ENCODE measurements around the gene DNAJB13. TPM values are rescaled to one million over a fixed set of nuclear protein-coding genes. Genes with fewer than 3 reads are reported as not detected.

DNAJB13 gene
- total RNA-seq, result under 1 TPM in 1 of 3 donors, not detected in 2; 0.45 TPM
- not detected for total RNA-seq (2013)

GRCh38 chr11:73950869-73951710 is at the start of gene DNAJB13:
Gene DNAJB13 (plus strand): TSS chr11:73951026. CDS start chr11:73951070, 44 bp downstream.
- DNase-seq (peak in 1 of 2 donors; percentile 44), ATAC-seq (peak in 2 of 3 donors; percentile 36 to 42)
- no peak within 1 kb of the TSS for H3K27ac ChIP-seq (ENCODE audit: low read length)
- no peaks in the 10 kb centered on the region for H3K9me3 ChIP-seq (ENCODE audit: control insufficient read depth, insufficient read depth, low read length)
- intact Hi-C loops (cut with micrococcal nuclease), result no loop called here
- Mint-ChIP-seq H3K36me3 (no peaks in the 10 kb centered on the region), H3K4me1 (no peaks in the 10 kb centered on the region), H3K27ac (peak within 1 kb of the TSS in 1 of 2 donors; percentile 30), H3K9me3 (no peaks in the 10 kb centered on the region), H3K27me3 (ENCODE audit: low read depth in 2 of 2) (peaks cover 4 to 6% of the 10 kb centered on the region in 2 donors), H3K4me3 (no peak within 1 kb of the TSS)
- no peaks in the 10 kb centered on the region for H3K27me3 ChIP-seq (ENCODE audit: control insufficient read depth, insufficient read depth, low read length)
- no peak for TF ChIP-seq CTCF (IDR thresholded peaks at IDR 0.05)
- H3K36me3 ChIP-seq (ENCODE audit: control insufficient read depth, insufficient read depth, low read length), result no peaks in the 10 kb centered on the region
- no peak within 1 kb of the TSS for H3K4me3 ChIP-seq (ENCODE audit: low read length)
- WGBS (ENCODE audit: insufficient coverage), result 94% methylated on average over 12 of the region's 12 CpGs
- no peaks in the 10 kb centered on the region for H3K4me1 ChIP-seq (ENCODE audit: control insufficient read depth, insufficient read depth, low read length)

- Histone ChIP-seq H3K36me3 (ENCODE audit: control insufficient read depth, insufficient read depth, low read length) (peaks cover 19% of the 10 kb centered on the region), H3K27me3 (ENCODE audit: control insufficient read depth, insufficient read depth, low read length) (no peaks in the 10 kb centered on the region), H3K4me1 (ENCODE audit: control insufficient read depth, insufficient read depth, low read length) (no peaks in the 10 kb centered on the region), H3K4me3 (ENCODE audit: low read length) (no peak overlapping the region), H3K9me3 (ENCODE audit: control insufficient read depth, insufficient read depth, low read length) (no peaks in the 10 kb centered on the region), H3K27ac (ENCODE audit: low read length) (no peak overlapping the region)
- Mint-ChIP-seq H3K9me3 (no peaks in the 10 kb centered on the region), H3K4me3 (no peak overlapping the region), H3K4me1 (no peaks in the 10 kb centered on the region), H3K27me3 (ENCODE audit: low read depth in 2 of 2) (no peaks in the 10 kb centered on the region), H3K27ac (no peak overlapping the region), H3K36me3 (no peaks in the 10 kb centered on the region)
- intact Hi-C loops (cut with micrococcal nuclease), result no loop called here
- ATAC-seq (no peak), DNase-seq (no peak)
- no peak for TF ChIP-seq CTCF (IDR thresholded peaks at IDR 0.05)
- 95% methylated on average over 1 of the region's 1 CpG for WGBS (ENCODE audit: insufficient coverage)
Measured at GRCh38 chr11:73902303-73902702, 48.5 kb upstream of the DNAJB13 start.

- Histone ChIP-seq H3K36me3 (ENCODE audit: control insufficient read depth, insufficient read depth, low read length) (peaks cover 24% of the 10 kb centered on the region), H3K27me3 (ENCODE audit: control insufficient read depth, insufficient read depth, low read length) (no peaks in the 10 kb centered on the region), H3K4me1 (ENCODE audit: control insufficient read depth, insufficient read depth, low read length) (no peaks in the 10 kb centered on the region), H3K9me3 (ENCODE audit: control insufficient read depth, insufficient read depth, low read length) (no peaks in the 10 kb centered on the region), H3K4me3 (ENCODE audit: low read length) (no peak overlapping the region), H3K27ac (ENCODE audit: low read length) (no peak overlapping the region)
- H3K4me3 Mint-ChIP-seq, result no peak overlapping the region
- 90% methylated on average over 4 of the region's 4 CpGs for WGBS (ENCODE audit: insufficient coverage)
- no peak for TF ChIP-seq CTCF (IDR thresholded peaks at IDR 0.05)
- intact Hi-C loops (cut with micrococcal nuclease), result no loop called here
- no peaks in the 10 kb centered on the region for H3K27me3 Mint-ChIP-seq (ENCODE audit: low read depth in 2 of 2)
- DNase-seq, result no peak
- no peaks in the 10 kb centered on the region for H3K9me3 Mint-ChIP-seq
- no peaks in the 10 kb centered on the region for H3K4me1 Mint-ChIP-seq
- ATAC-seq, result peak; percentile 25 to 41 (median 29)
- peaks cover 7% of the 10 kb centered on the region for H3K36me3 Mint-ChIP-seq
- no peak overlapping the region for H3K27ac Mint-ChIP-seq
Measured at GRCh38 chr11:73907191-73907590, 43.6 kb upstream of the DNAJB13 start.
